ENCODE results near the gene ELL. TPM values are rescaled to one million over a fixed set of nuclear protein-coding genes. Genes with fewer than 3 reads are reported as not detected.

The ELL gene
- total and polyA plus RNA-seq, 9 of the 15 experiments (the other 6 are each of a cell fraction or from before 2014, with no cell fraction given): 0.24 to 22.5 (median 4.1) TPM

GRCh38 chr19:18416778-18417249, 105.1 kb downstream of the ELL start (continued):
- TF ChIP-seq MYNN (IDR thresholded peaks at IDR 0.05) (0 out of 2 replicates have a peak, but pooled peaks have one; percentile 7), MYNN (CRISPR knock-in tag; IDR thresholded peaks at IDR 0.05) (no peak), AFF1 (IDR thresholded peaks at IDR 0.05; ENCODE audit: low read depth in 1 of 2, partially characterized antibody in 2 of 2) (peak in 1 of 2 experiments; percentile 14), ZNF311 (CRISPR knock-in tag; IDR thresholded peaks at IDR 0.05) (no peak), SRF (CRISPR knock-in tag; IDR thresholded peaks at IDR 0.05) (no peak), SREBF2 (CRISPR knock-in tag; IDR thresholded peaks at IDR 0.05) (no peak), TCF15 (CRISPR knock-in tag; IDR thresholded peaks at IDR 0.05) (no peak), PTTG1 (tag; IDR thresholded peaks at IDR 0.05; ENCODE audit: low read depth) (no peak), FOS (IDR thresholded peaks at IDR 0.05; ENCODE audit: extremely low read depth, insufficient read length) (no peak), ETS2 (tag; IDR thresholded peaks at IDR 0.05; ENCODE audit: borderline replicate concordance, poor library complexity, severe bottlenecking) (no peak), HMGXB4 (CRISPR knock-in tag; IDR thresholded peaks at IDR 0.05) (no peak), BACH1 (tag; IDR thresholded peaks at IDR 0.05) (no peak), ZNF324 (CRISPR knock-in tag; IDR thresholded peaks at IDR 0.05) (no peak), PML (IDR thresholded peaks at IDR 0.05; ENCODE audit: low read length) (no peak), ZNF785 (CRISPR knock-in tag; IDR thresholded peaks at IDR 0.05) (no peak), POLR2A (conservative IDR thresholded peaks at IDR 0.05) (peak; percentile 64; the same call in 1 of the 2 replicates), ZNF583 (CRISPR knock-in tag; IDR thresholded peaks at IDR 0.05) (no peak), ZNF165 (CRISPR knock-in tag; IDR thresholded peaks at IDR 0.05; ENCODE audit: borderline replicate concordance) (no peak), TFAM (CRISPR knock-in tag; conservative IDR thresholded peaks at IDR 0.05) (no peak), ZNF121 (CRISPR knock-in tag; conservative IDR thresholded peaks at IDR 0.05) (no peak), DEAF1 (CRISPR knock-in tag; IDR thresholded peaks at IDR 0.05) (no peak), KHSRP (IDR thresholded peaks at IDR 0.05) (no peak)
